GM21723 (cell line): ENCODE measurements around the gene RNASE8.

Experiments used
- ATAC-seq: cut with Tn5 transposase; IDR thresholded peaks from one replicate; pipeline ENCODE4 v1.9.1; 2021; ENCODE audit warnings: mild to moderate bottlenecking, moderate library complexity; ENCODE audit not compliant: unreplicated experiment

The RNASE8 gene

DNA sequence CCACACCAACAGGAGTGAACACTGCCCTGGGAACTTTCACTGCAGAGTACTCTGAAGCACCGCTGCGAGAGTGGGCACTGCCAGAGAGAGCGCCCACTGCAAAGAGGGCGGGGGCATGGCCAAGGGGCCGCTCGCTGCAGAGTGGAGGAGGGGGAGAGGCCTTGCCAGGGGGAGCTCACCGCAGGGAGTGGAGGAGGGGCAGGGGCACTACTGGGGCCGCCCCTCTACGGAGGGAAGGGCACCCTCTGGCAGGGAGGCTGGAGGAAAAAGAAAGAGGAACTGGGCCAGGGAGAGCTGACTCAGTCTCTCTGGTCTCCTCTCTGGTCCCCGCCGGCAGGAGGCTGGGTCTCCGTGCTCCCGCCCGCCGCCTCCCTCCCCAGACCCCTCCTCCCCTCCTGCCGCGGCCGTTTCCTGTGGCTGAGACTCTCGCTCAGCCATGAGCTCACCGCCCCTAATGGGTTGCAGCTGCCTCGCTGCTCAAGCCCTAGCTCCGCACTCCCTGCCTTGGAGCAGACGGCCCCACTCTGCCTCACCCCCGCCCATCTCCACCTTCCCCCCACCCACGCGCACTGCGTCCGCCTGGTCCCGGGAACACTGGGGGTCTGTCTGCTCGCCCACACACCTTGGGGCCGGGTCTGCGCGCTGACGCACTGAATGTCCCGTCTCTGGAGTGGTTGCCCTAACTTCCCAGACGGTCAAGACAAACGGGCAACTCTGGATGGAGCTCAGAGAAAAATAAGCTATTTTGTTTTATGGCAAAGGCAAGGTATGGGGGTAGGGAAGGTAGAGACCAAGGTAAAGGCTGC lies 13.8 kb downstream of the RNASE8 start:
- ATAC-seq = peak; percentile 73

DNA sequence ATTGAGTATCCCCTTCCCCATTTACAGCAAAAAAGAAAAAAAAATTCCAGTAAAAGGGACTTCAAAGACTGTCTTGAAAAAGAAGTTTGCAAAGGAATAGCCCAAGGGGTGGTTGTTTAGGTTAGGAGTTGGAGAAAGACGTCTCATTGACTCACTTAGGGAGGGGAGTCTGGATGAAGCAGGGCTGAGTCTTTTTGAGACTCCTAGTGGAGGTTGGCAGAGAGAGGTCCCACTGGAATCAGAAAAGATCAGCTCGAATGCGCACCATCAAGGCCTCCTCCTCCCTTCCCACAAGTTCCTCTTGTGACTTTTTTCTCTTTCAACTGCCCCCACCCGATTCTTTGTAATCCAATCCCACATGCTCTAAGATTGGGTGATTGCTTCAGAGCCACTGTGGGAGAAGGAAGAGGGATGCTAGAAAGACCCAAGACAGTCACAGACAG lies 14.4 kb downstream of the RNASE8 start:
- no peak for ATAC-seq

DNA sequence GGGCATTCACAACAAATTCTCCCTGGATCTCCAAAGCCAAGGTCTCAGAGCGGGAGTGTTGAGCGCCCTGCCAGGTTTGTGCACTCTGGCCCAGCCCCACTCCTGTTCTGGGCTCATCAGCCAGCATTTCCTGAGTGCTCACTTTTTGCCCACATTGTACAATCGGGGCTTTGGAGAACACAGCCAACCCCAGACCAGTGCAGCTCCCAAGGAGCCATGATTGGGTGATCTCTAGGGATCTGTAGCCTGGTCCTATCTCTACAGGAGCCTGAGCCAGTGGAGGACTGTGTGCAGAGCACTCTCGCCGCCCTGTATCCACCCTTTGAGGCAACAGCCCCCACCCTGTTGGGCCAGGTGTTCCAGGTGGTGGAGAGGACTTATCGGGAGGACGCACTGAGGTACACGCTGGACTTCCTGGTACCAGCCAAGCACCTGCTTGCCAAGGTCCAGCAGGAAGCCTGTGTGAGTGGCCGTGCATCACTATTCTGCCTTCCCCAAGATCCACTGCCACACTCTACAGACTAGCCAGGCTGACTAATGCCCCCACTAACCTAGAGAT lies 15.2 kb downstream of the RNASE8 start:
- ATAC-seq = no peak

DNA sequence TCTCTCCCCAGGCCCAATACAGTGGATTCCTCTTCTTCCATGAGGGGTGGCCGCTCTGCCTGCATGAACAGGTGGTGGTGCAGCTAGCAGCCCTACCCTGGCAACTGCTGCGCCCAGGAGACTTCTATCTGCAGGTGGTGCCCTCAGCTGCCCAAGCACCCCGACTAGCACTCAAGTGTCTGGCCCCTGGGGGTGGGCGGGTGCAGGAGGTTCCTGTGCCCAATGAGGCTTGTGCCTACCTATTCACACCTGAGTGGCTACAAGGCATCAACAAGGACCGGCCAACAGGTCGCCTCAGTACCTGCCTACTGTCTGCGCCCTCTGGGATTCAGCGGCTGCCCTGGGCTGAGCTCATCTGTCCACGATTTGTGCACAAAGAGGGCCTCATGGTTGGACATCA lies 16.3 kb downstream of the RNASE8 start:
- no peak for ATAC-seq

DNA sequence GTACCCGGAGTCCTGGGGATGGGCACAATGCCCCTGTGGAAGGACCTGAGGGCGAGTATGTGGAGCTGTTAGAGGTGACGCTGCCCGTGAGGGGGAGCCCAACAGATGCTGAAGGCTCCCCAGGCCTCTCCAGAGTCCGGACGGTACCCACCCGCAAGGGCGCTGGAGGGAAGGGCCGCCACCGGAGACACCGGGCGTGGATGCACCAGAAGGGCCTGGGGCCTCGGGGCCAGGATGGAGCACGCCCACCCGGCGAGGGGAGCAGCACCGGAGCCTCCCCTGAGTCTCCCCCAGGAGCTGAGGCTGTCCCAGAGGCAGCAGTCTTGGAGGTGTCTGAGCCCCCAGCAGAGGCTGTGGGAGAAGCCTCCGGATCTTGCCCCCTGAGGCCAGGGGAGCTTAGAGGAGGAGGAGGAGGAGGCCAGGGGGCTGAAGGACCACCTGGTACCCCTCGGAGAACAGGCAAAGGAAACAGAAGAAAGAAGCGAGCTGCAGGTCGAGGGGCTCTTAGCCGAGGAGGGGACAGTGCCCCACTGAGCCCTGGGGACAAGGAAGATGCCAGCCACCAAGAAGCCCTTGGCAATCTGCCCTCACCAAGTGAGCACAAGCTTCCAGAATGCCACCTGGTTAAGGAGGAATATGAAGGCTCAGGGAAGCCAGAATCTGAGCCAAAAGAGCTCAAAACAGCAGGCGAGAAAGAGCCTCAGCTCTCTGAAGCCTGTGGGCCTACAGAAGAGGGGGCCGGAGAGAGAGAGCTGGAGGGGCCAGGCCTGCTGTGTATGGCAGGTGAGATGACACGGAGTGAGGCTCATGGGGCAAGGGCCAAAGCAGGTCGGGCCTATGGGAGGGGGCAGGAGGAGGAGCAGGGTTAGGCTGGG lies 17.0 kb downstream of the RNASE8 start:
- no peak for ATAC-seq

DNA sequence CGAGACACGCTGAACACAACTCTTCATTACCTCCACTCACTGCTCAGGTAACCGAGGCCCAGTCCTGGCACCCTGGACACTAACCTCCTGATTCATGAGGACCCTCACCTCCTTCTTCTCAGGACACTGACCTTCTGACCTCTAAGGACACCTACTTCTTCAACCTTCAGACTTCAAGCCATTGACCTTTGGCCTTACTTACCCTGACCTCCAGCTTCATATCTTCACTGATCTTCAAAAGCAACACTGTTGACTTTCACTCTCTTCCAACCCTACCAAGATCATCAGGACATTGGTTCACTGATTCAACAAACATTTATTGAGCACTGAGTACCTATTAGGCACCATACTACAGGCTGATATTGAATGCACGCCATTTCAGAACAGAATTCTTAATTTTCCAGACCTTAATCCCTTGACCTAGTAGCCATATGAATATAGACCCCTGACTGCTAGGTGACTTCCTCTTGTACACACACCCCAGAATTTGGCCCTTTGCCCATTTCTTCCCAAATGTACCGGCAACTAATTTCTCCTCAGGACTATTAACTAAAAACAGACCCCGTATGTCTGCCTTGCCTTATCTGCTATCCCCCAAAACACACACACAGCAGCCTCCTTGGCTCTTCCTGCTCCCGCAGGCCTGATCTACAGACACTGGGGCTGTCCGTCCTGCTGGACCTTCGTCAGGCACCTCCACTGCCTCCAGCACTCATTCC lies 18.3 kb downstream of the RNASE8 start:
- ATAC-seq = no peak

DNA sequence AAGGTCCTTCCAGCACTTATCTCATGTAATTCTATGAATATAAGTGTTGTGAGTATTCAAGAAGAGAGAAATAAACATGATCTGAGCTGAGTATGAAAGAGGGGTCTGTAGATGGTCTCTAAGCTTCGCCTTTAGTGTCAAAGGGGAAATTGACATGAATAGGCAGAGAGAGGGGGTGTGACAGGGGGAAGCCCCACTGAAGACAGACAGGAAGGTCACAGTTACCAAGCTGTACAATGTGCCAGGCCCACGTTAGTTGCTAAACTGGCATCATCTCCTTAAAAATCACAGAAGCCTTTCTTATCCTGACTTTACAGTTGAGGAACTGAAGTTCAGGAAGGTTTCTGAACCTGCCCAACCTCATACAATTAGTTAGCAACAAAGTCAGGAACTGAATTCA lies 20.1 kb downstream of the RNASE8 start:
- no peak for ATAC-seq

DNA sequence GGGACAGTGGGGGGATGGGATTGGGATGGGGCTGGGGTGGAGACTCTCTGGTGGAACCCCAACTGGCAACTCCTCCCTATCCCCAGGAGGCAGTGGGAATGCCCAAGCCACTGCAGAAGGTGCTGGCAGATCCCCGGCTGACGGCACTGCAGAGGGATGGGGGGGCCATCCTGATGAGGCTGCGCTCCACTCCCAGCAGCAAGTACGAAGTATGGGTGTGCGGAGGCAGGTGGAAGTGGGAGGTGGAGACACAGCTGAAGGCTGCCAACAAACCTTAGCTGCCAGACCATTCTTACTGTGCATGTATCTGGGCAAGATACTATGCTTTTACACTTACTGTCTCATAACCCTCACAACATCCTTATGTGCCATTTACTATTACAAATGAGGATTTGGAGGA lies 20.7 kb downstream of the RNASE8 start:
- no peak for ATAC-seq

DNA sequence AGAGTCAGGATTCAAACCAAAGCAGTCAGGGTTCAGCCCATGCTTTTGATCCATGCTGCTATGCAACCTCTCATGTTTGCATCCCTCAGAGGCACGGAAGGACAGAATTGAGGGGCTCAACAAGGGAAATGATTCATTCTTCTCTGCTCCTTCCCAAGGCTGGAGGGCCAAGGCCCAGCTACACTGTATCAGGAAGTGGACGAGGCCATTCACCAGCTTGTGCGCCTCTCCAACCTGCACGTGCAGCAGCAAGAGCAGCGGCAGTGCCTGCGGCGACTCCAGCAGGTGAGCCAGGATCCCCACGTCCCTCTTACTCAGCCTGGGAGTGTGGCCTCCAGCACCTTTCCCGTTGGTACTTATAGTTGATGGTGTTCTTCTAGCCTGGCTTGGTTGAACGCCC lies 21.1 kb downstream of the RNASE8 start:
- no peak for ATAC-seq

DNA sequence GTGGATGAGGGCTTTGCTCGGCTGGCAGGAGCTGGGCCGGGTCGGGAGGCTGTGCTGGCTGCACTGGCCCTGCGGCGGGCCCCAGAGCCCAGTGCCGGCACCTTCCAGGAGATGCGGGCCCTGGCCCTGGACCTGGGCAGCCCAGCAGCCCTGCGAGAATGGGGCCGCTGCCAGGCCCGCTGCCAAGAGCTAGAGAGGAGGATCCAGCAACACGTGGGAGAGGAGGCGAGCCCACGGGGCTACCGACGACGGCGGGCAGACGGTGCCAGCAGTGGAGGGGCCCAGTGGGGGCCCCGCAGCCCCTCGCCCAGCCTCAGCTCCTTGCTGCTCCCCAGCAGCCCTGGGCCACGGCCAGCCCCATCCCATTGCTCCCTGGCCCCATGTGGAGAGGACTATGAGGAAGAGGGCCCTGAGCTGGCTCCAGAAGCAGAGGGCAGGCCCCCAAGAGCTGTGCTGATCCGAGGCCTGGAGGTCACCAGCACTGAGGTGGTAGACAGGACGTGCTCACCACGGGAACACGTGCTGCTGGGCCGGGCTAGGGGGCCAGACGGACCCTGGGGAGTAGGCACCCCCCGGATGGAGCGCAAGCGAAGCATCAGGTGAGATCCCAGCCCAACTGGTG lies 24.0 kb downstream of the RNASE8 start:
- ATAC-seq = no peak

DNA sequence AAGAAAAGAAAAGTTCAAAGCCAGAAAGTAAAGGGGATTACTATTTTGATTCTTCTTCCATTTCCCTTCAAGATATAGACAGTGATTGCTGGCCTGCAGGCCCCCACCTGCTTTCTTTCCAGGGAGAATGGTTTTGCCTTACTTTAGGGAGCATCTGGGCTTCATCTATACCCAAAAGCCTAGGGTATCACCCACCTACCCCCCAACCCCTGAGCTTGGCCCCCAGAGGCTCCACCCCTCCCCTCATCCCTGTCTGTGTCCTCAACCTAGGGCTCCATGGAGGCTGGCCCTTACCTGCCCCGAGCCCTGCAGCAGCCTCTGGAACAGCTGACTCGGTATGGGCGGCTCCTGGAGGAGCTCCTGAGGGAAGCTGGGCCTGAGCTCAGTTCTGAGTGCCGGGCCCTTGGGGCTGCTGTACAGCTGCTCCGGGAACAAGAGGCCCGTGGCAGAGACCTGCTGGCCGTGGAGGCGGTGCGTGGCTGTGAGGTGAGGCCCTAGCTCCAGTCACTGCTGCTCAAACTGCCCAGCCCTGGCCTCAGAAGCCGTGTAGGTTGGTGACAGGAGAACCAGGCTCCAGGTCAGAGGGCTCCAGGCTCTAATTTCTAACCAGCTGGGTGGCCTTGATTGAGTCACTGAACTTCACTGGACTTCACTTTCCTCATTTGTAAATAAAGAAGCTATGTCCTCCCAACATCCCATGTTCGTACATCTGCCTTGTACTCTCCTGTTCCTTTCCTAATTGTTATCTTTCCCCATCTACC lies 26.1 kb downstream of the RNASE8 start:
- ATAC-seq = no peak

DNA sequence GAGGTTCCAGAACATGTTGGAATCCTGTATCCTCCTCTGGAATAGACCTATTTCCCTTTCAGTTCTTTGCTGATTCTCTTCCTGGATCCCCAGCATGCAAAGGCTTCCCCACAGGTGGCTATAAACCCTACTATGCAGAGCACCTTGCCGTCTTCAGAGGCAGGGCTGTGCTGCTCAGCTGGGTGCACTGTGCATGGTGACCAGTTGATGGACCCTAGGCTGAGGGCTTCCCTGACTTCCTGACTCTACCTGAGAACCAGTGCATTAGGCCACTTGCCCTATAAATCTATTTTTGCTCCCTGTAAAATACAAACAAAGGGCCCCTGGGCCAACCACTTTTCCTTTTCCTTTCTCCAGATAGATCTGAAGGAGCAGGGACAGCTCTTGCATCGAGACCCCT lies 26.8 kb downstream of the RNASE8 start:
- ATAC-seq = no peak

DNA sequence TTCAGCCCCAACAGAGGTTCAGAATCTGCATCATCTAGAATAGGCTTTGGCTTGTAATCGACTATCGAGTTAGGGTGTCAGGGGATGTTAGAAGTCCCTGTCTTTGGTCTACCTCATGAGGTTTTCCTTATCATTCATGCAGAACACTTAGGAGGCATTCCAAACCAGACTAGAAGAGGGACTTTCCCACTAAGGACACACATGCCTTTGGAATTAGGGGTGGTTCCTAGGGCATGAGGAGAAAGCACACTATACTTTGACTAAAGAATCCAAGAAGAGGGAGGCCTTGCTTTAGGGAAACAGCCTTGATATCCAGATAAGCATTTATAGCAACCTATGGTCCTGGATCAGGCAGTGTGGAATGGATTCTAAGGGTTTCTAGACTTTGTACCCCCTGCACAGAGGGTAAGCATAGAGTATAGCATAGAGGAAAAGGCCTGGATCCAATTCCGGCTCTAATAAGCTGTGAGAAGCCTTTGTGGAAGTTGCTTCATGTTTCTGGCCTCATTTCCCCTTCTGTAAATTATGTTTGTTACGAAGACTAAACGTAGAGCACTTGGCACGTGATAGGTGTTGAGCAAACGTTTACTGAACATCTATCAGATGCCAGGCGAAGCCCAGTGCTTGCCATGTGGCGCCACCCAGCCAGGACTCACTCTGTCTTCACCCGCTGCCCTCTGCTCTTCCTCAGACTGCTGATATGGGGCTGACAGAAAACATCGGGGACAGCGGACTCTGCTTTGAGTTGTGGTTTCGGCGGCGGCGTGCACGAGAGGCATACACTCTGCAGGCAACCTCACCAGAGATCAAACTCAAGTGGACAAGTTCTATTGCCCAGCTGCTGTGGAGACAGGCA lies 27.6 kb downstream of the RNASE8 start:
- ATAC-seq = no peak

DNA sequence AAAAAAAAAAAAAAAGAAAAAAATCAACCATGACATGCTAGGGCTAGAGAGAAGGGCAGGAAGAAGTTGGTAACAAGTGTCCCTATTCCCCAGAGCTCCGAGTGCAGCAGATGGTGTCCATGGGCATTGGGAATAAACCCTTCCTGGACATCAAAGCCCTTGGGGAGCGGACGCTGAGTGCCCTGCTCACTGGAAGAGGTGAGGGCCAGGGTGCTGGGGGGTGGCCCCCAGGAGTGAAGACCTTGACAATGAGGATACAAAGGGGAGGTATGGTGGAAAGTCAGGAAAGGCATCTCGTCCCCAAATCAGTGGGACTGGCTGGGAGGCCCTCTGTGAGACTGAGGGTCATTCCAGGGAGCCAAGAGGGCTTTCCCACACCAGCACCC lies 29.3 kb downstream of the RNASE8 start:
- no peak for ATAC-seq

DNA sequence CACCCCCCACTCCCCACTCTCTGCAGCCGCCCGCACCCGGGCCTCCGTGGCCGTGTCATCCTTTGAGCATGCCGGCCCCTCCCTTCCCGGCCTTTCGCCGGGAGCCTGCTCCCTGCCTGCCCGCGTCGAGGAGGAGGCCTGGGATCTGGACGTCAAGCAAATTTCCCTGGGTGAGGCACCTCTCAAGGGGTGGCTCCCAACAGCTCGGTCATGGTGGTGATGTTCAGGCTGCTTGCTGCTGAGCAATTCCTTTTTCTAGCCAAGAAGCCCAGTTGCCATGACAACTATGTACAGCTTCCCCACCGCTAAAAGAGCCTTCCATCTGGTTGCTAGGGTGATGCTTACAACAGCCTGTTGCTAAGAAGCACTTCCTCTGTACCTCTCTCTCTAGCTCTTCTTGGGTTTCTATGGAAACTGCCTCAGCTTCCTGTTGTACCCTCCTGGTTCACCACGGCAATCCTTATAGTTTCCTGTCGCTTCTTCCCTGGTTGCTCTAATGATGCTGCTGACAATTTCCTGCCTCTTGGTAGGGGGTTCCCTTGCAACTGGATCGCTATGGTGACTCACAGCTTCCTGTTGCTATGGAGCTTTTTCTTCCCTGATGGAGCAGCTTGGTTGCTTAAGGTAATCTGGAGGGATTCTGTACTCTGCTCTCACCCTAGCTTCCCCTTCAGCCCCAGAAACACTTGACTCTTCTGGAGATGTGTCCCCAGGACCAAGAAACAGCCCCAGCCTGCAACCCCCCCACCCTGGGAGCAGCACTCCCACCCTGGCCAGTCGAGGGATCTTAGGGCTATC lies 29.9 kb downstream of the RNASE8 start:
- ATAC-seq = no peak

DNA sequence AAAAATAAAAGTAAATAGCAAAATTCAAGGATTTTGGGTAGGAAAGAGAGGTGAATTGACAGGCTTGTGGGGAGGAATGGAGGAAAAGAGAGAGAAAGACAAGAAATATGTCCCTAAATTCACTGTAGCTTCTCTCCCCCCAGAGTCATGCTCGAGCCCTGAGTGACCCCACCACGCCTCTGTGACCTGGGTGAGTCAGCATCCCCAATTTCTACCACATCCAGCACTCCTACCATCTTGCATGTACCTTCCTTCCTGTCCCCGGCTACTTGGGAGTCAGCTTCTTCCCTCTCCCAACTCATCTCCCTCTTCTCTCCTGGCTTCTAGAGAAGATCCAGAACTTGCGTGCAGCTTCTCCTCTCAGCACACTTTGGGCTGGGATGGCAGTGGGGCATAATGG lies 31.1 kb downstream of the RNASE8 start:
- no peak for ATAC-seq

DNA sequence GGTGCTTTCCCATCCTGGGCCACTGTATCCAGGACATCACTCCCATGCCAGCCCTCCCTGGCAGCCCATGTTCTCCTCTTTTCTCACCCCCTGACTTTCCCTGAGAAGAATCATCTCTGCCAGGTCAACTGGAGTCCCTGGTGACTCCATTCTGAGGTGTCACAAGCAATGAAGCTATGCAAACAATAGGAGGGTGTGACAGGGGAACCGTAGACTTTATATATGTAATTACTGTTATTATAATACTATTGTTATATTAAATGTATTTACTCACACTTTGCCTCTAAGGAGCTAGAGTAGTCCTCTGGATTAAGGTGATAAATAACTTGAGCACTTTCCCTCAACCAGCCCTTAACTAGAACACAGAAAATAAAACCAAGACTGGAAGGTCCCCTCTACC lies 31.6 kb downstream of the RNASE8 start:
- no peak for ATAC-seq

DNA sequence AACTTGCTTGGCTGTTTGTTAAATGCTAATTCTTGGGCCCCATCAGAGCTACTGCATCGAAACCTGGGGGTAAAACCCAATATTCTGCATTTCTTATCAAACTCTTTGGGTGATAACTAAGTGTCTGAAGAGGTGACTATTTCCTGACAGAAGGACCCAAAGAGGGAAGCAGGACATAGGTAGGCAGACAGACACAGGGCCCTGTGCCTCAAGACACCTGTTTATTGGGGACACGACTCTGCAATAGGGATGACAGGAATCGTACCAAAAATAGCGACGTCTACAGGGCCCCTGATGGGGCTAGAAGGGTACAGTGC lies 32.2 kb downstream of the RNASE8 start:
- no peak for ATAC-seq
